ENCODE results near the gene LTF. TPM values are rescaled to one million over a fixed set of nuclear protein-coding genes. Genes with fewer than 3 reads are reported as not detected.

Gene LTF
- polyA plus RNA-seq, 1 donor from 2014 or later, result not detected

- H3K27me3 ChIP-seq (ENCODE audit: insufficient read depth, low read depth, low read length), result no peaks in the 10 kb centered on the region
- no peak overlapping the region for H3K9ac ChIP-seq (ENCODE audit: low read length)
- no peaks in the 10 kb centered on the region for H3K79me2 ChIP-seq (replicated peaks; ENCODE audit: insufficient read depth, low read length)
- H3F3A ChIP-seq (ENCODE audit: insufficient read depth, low read length, poor library complexity, severe bottlenecking), result no peaks in the 10 kb centered on the region
- no peak overlapping the region for H2AFZ ChIP-seq (ENCODE audit: low read depth, low read length)
- no peak overlapping the region for H3K4me3 ChIP-seq (ENCODE audit: low read length)
- H3K9me3 ChIP-seq (ENCODE audit: low read length), result no peaks in the 10 kb centered on the region
- H3K9me2 ChIP-seq (ENCODE audit: insufficient read depth, low read length), result no peaks in the 10 kb centered on the region
- H3K36me3 ChIP-seq (ENCODE audit: insufficient read depth, low read length), result no peaks in the 10 kb centered on the region
- no peaks in the 10 kb centered on the region for H4K20me1 ChIP-seq (ENCODE audit: insufficient read depth)
- no peak overlapping the region for H3K4me2 ChIP-seq (ENCODE audit: low read length)
- TF ChIP-seq EP300 (conservative IDR thresholded peaks at IDR 0.05; ENCODE audit: poor library complexity, severe bottlenecking), result no peak
- TF ChIP-seq RAD21 (conservative IDR thresholded peaks at IDR 0.05), result no peak
- no peak for TF ChIP-seq SMC3 (conservative IDR thresholded peaks at IDR 0.05; ENCODE audit: poor library complexity)
- no peak for TF ChIP-seq TAF1 (IDR thresholded peaks at IDR 0.05; ENCODE audit: low read depth)
- no peak overlapping the region for H3K27ac ChIP-seq (ENCODE audit: low read length)
Measured at GRCh38 chr3:46423588-46423987, 41.1 kb downstream of the LTF start.

DNA sequence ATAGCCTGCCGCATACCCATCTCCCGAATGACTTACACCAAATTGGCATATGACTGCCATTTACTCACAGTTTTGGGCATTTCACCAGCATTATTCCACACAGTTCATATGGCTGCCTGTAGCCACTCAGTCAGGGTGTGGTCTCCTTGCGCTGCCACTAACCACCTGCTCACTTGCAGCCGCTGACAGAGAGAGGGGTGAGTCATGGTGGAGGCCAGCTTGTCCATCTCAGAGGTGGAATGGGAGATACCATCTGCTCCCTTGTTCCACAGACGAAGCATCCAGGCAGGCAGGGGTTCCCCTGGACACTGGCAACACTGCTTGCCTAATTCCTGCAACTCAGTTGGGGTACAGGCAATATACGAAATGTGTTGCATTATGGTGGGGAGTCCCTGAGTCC is 42.1 kb downstream of the LTF start:
- Histone ChIP-seq H3K79me2 (replicated peaks; ENCODE audit: insufficient read depth, low read length) (no peaks in the 10 kb centered on the region), H3K4me3 (ENCODE audit: low read length) (no peak overlapping the region), H3K9ac (ENCODE audit: low read length) (no peak overlapping the region), H3K27ac (ENCODE audit: low read length) (no peak overlapping the region), H3K4me2 (ENCODE audit: low read length) (no peak overlapping the region), H3K9me3 (ENCODE audit: low read length) (no peaks in the 10 kb centered on the region), H3K27me3 (ENCODE audit: insufficient read depth, low read depth, low read length) (no peaks in the 10 kb centered on the region), H3K36me3 (ENCODE audit: insufficient read depth, low read length) (no peaks in the 10 kb centered on the region), H3K9me2 (ENCODE audit: insufficient read depth, low read length) (no peaks in the 10 kb centered on the region), H2AFZ (ENCODE audit: low read depth, low read length) (no peak overlapping the region), H3F3A (ENCODE audit: insufficient read depth, low read length, poor library complexity, severe bottlenecking) (no peaks in the 10 kb centered on the region), H4K20me1 (ENCODE audit: insufficient read depth) (no peaks in the 10 kb centered on the region)
- no peak for TF ChIP-seq SMC3 (conservative IDR thresholded peaks at IDR 0.05; ENCODE audit: poor library complexity)
- no peak for TF ChIP-seq EZH2 (IDR thresholded peaks at IDR 0.05; ENCODE audit: borderline replicate concordance, insufficient read depth, low read length, poor library complexity, severe bottlenecking)
- TF ChIP-seq EP300 (conservative IDR thresholded peaks at IDR 0.05; ENCODE audit: poor library complexity, severe bottlenecking), result no peak
- TF ChIP-seq, protein P1, sequence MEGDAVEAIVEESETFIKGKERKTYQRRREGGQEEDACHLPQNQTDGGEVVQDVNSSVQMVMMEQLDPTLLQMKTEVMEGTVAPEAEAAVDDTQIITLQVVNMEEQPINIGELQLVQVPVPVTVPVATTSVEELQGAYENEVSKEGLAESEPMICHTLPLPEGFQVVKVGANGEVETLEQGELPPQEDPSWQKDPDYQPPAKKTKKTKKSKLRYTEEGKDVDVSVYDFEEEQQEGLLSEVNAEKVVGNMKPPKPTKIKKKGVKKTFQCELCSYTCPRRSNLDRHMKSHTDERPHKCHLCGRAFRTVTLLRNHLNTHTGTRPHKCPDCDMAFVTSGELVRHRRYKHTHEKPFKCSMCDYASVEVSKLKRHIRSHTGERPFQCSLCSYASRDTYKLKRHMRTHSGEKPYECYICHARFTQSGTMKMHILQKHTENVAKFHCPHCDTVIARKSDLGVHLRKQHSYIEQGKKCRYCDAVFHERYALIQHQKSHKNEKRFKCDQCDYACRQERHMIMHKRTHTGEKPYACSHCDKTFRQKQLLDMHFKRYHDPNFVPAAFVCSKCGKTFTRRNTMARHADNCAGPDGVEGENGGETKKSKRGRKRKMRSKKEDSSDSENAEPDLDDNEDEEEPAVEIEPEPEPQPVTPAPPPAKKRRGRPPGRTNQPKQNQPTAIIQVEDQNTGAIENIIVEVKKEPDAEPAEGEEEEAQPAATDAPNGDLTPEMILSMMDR (IDR thresholded peaks at IDR 0.05; ENCODE audit: poor library complexity, severe bottlenecking), result no peak
- TF ChIP-seq TAF1 (IDR thresholded peaks at IDR 0.05; ENCODE audit: low read depth), result no peak
- no peak for TF ChIP-seq REST (IDR thresholded peaks at IDR 0.05; ENCODE audit: borderline replicate concordance)
- TF ChIP-seq POLR2AphosphoS5 (IDR thresholded peaks at IDR 0.05), result no peak
- no peak for TF ChIP-seq MXI1 (conservative IDR thresholded peaks at IDR 0.05; ENCODE audit: poor library complexity, severe bottlenecking)
- TF ChIP-seq RAD21 (conservative IDR thresholded peaks at IDR 0.05), result no peak

GRCh38 chr3:46420931-46421330 is 43.8 kb downstream of the LTF start:
- H4K20me1 ChIP-seq (ENCODE audit: insufficient read depth), result no peaks in the 10 kb centered on the region
- TF ChIP-seq MXI1 (conservative IDR thresholded peaks at IDR 0.05; ENCODE audit: poor library complexity, severe bottlenecking) (no peak), SMC3 (conservative IDR thresholded peaks at IDR 0.05; ENCODE audit: poor library complexity) (no peak), TAF1 (IDR thresholded peaks at IDR 0.05; ENCODE audit: low read depth) (no peak), EZH2 (IDR thresholded peaks at IDR 0.05; ENCODE audit: borderline replicate concordance, insufficient read depth, low read length, poor library complexity, severe bottlenecking) (no peak), REST (IDR thresholded peaks at IDR 0.05; ENCODE audit: borderline replicate concordance) (no peak), RAD21 (conservative IDR thresholded peaks at IDR 0.05) (no peak), POLR2AphosphoS5 (IDR thresholded peaks at IDR 0.05) (no peak), EP300 (conservative IDR thresholded peaks at IDR 0.05; ENCODE audit: poor library complexity, severe bottlenecking) (no peak)
- TF ChIP-seq, protein P1 (IDR thresholded peaks at IDR 0.05; ENCODE audit: poor library complexity, severe bottlenecking), result no peak
- H3K4me2 ChIP-seq (ENCODE audit: low read length), result no peak overlapping the region
- no peaks in the 10 kb centered on the region for H3K79me2 ChIP-seq (replicated peaks; ENCODE audit: insufficient read depth, low read length)
- no peaks in the 10 kb centered on the region for H3K9me3 ChIP-seq (ENCODE audit: low read length)
- no peaks in the 10 kb centered on the region for H3K36me3 ChIP-seq (ENCODE audit: insufficient read depth, low read length)
- no peak overlapping the region for H3K9ac ChIP-seq (ENCODE audit: low read length)
- no peaks in the 10 kb centered on the region for H3F3A ChIP-seq (ENCODE audit: insufficient read depth, low read length, poor library complexity, severe bottlenecking)
- H3K9me2 ChIP-seq (ENCODE audit: insufficient read depth, low read length), result no peaks in the 10 kb centered on the region
- H3K27me3 ChIP-seq (ENCODE audit: insufficient read depth, low read depth, low read length), result no peaks in the 10 kb centered on the region
- no peak overlapping the region for H3K27ac ChIP-seq (ENCODE audit: low read length)
- no peak overlapping the region for H3K4me3 ChIP-seq (ENCODE audit: low read length)
- no peak overlapping the region for H2AFZ ChIP-seq (ENCODE audit: low read depth, low read length)
